GM12874 (cell line): Measurements from ENCODE around the gene EBI3.

ENCODE experiments used
- CTCF ChIP-seq: IDR thresholded peaks from 2 replicates; pipeline ENCODE4 v1.5.1; 2011; ENCODE audit warnings: low read depth, mild to moderate bottlenecking, control low read depth, low read length, moderate library complexity; ENCODE audit not compliant: insufficient read depth

The EBI3 gene

GRCh38 chr19:4234862-4235201 is 5.5 kb downstream of the EBI3 start:
- no peak for TF ChIP-seq CTCF

GRCh38 chr19:4238831-4239230 is 9.5 kb downstream of the EBI3 start:
- TF ChIP-seq CTCF: no peak

DNA sequence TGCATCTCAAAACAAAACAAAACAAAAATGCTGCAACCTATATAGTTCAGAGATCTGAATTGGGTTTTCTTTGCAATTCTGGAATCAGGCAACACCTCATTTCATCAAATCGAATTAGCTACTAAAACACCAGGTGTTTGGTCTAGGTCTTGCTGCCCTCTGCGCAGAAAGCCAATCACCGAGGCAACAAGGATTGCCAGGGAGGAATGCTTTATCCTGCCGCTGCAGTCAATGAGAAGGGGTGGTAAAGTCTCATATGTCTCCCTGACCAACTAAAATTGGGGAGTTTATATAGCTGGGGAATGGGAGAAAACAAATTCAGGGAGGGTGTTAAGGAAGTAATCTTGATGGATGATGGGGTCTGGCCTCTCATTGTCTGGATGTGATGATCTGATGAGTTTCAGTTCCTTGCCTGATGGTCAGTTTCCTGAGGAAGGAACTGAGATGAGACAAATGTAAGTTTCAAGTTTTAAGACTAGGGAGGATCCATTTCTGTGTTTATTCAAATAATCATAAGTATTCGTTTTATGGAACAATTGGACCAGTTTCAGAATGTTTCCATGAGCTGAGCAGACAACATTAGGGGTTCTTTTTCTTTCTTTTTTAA is 12.6 kb downstream of the EBI3 start:
- TF ChIP-seq CTCF: no peak

- TF ChIP-seq CTCF: peak; percentile 40; the same call in 1 of the 2 replicates
Observed at GRCh38 chr19:4246767-4247593, 17.7 kb downstream of the EBI3 start, which contains the start of gene YJU2. Gene YJU2 (plus strand): TSS chr19:4247080. CDS start chr19:4247147, 67 bp downstream.

DNA sequence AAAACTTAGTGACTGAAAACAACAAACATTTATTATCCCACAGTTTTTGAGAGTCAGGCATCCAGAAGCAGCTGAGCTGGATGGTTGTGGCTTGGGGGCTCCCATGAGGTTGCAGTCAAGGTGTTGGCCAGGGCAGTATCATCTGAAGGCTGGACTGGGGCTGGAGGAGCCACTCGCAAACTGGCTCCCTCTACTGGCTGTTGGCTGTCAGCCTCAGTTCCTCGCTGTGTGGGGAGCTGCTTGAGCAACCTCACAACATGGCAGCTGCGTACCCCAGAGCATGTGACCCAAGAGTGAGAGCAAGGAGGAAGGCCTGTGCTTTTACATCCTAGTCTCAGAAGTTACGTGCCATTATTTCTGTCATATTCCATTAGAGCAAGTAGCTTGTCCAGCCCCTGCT is 27.2 kb downstream of the EBI3 start:
- TF ChIP-seq CTCF: peak; percentile 31; the same call in 1 of the 2 replicates

- no peak for TF ChIP-seq CTCF
Observed at GRCh38 chr19:4257025-4257424, 27.7 kb downstream of the EBI3 start.

DNA sequence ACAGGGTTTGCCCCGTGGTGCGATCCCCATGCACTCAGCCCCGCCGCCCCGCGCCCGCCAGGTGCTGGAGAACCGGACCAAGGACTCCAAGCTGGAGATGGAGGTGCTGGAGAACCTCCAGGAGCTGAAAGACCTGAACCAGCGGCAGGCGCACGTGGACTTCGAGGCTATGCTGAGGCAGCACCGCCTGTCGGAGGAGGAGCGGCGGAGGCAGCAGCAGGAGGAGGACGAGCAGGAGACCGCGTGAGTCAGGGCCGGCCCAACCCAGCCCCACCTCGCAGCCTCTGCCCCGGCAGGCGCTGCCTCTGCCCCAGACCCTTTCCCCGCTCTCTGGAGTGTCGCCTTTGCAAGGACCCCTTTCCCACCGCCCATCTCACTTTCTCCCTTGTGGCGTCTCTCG is 28.9 kb downstream of the EBI3 start:
- no peak for TF ChIP-seq CTCF
